Breast epithelium (tissue), 4 donors: Measurements from ENCODE around the gene ZNF146. TPM values are rescaled to one million over a fixed set of nuclear protein-coding genes. Genes with fewer than 3 reads are reported as not detected.
"Not testable (repeated sequence)": the region's sequence is repeated elsewhere in the genome, so short reads cannot be mapped to it uniquely, and the experiment has no call there.

ENCODE experiments used
- DNase-seq, 2 donors: peaks; one replicate each; pipeline ENCODE4 v3.0.0-alpha.2; 2019; ENCODE audit warnings: low spot score in 2 of 2
- H3K27ac ChIP-seq, 2 donors: fragments of 200-600 bp; sonication (generic) in 1 of 2; one replicate each; pipeline ENCODE4 v1.5.1; 2016 to 2019; ENCODE audit warnings: mild to moderate bottlenecking in 1 of 2
- H3K27me3 ChIP-seq, 2 donors: fragments of 200-600 bp; sonication (generic) in 1 of 2; one replicate each; pipeline versions ENCODE4 v1.5.1 to v1.6.0; 2017 to 2019; ENCODE audit warnings: control low read depth in 1 of 2, mild to moderate bottlenecking in 1 of 2
- H3K36me3 ChIP-seq: fragments of 200-600 bp; one replicate; pipeline ENCODE4 v1.5.1; 2019
- H3K4me1 ChIP-seq, 2 donors: fragments of 200-600 bp; sonication (generic); one replicate each; pipeline ENCODE4 v1.5.1; 2016 to 2019; ENCODE audit warnings: control low read depth in 1 of 2
- H3K4me3 ChIP-seq, 3 donors: fragments of 200-600 bp; sonication (generic); 1 replicate in 2 of 3; 2 replicates in 1 of 3; pipeline ENCODE4 v1.5.1; 2016 to 2019; ENCODE audit warnings: mild to moderate bottlenecking in 3 of 3, moderate library complexity in 2 of 3
- H3K9me3 ChIP-seq, 2 donors: fragments of 200-600 bp; sonication (generic) in 1 of 2; one replicate each; pipeline ENCODE4 v1.5.1; 2016 to 2019; ENCODE audit warnings: control low read depth in 1 of 2
- CTCF ChIP-seq, 3 donors: fragments of 450-650 bp; IDR thresholded peaks; one replicate each; pipeline ENCODE4 v1.5.1; 2016 to 2017; ENCODE audit warnings: antibody characterized with exemption in 3 of 3, mild to moderate bottlenecking in 3 of 3, moderate library complexity in 3 of 3
- POLR2A ChIP-seq: fragments of 450-650 bp; IDR thresholded peaks from one replicate; pipeline ENCODE4 v1.6.1; 2016; ENCODE audit warnings: antibody characterized with exemption, mild to moderate bottlenecking, moderate library complexity
- POLR2AphosphoS5 ChIP-seq, 3 donors: sonication (generic); formaldehyde crosslinking; IDR thresholded peaks; one replicate each; pipeline ENCODE4 v1.6.1; 2017; ENCODE audit warnings: antibody characterized with exemption in 3 of 3
- intact Hi-C: fragments of 100-400 bp; cut with DNase I; formaldehyde crosslinking; loops from one replicate; pipeline ENCODE4 v1.15.1; 2023; ENCODE audit warnings: low total_unique reads
- total RNA-seq, 3 donors: library from RNA; depleted of rRNA; stranded (reverse); fragments of >200 nt; gene quantifications; one replicate each; pipeline ENCODE4 v1.1.0, GENCODE V29; 2016

ZNF146 gene
- total RNA-seq, 3 donors from 2014 or later: 55.5 to 109 (median 78.7) TPM

GRCh38 chr19:36266375-36266961 is 51.6 kb downstream of the ZNF146 start:
- Histone ChIP-seq H3K4me3 (peak overlapping the region in 2 of 3 donors; percentile 18), H3K9me3 (peaks cover 5 to 30% of the 10 kb centered on the region in 2 donors), H3K27ac (no peak overlapping the region), H3K27me3 (no peaks in the 10 kb centered on the region), H3K36me3 (no peaks in the 10 kb centered on the region), H3K4me1 (no peaks in the 10 kb centered on the region)
- TF ChIP-seq POLR2A: no peak
- no peak for TF ChIP-seq CTCF (IDR thresholded peaks at IDR 0.05)
- TF ChIP-seq POLR2AphosphoS5 (IDR thresholded peaks at IDR 0.05): no peak
- DNase-seq: no peak
- intact Hi-C loops: no loop called here

GRCh38 chr19:36267061-36267845 is 52.3 kb downstream of the ZNF146 start:
- Histone ChIP-seq H3K4me3 (no peak overlapping the region), H3K4me1 (no peaks in the 10 kb centered on the region), H3K27me3 (no peaks in the 10 kb centered on the region), H3K9me3 (peaks cover 5 to 30% of the 10 kb centered on the region in 2 donors), H3K36me3 (no peaks in the 10 kb centered on the region), H3K27ac (no peak overlapping the region)
- TF ChIP-seq POLR2AphosphoS5 (IDR thresholded peaks at IDR 0.05) (no peak), POLR2A (no peak), CTCF (IDR thresholded peaks at IDR 0.05) (no peak)
- no peak for DNase-seq
- intact Hi-C loops: no loop called here

- H3K4me1 ChIP-seq, H3K4me3 ChIP-seq, H3K36me3 ChIP-seq, H3K27ac ChIP-seq, H3K27me3 ChIP-seq, DNase-seq, intact Hi-C loops: not testable (repeated sequence)
- H3K9me3 ChIP-seq: peaks cover 5 to 30% of the 10 kb centered on the region in 2 donors
These were observed 53.2 kb downstream of the ZNF146 start for GRCh38 chr19:36268081-36268480.

GRCh38 chr19:36268591-36268990 is 53.7 kb downstream of the ZNF146 start:
- DNase-seq, intact Hi-C loops: not testable (repeated sequence)

GRCh38 chr19:36269295-36269694 is 54.4 kb downstream of the ZNF146 start:
- H3K27ac ChIP-seq, H3K36me3 ChIP-seq, H3K4me1 ChIP-seq, intact Hi-C loops, DNase-seq, H3K27me3 ChIP-seq: not testable (repeated sequence)
- Histone ChIP-seq H3K4me3 (peak overlapping the region in 1 of 3 donors; percentile 28), H3K9me3 (peaks cover 5 to 30% of the 10 kb centered on the region in 2 donors)

More at GRCh38 chr19:36268591-36268990, 53.7 kb downstream of the ZNF146 start:
- peak overlapping the region in 2 of 3 donors; percentile 25 to 34 for H3K4me3 ChIP-seq
- peaks cover 5 to 30% of the 10 kb centered on the region in 2 donors for H3K9me3 ChIP-seq
- not testable (repeated sequence) for H3K27ac ChIP-seq, H3K27me3 ChIP-seq, H3K4me1 ChIP-seq, H3K36me3 ChIP-seq

Other genes with a start within 250 kb of the ZNF146 start
- gene SDHAF1, start 219.9 kb upstream of the ZNF146 start, total RNA-seq: 10 to 100 TPM; 47.5 to 58.8 (median 48.8) TPM
- 10 to 100 TPM in 1 of 3 donors, 1 to 10 TPM in 1, under 1 TPM in 1; 0.16 to 15.5 (median 9.5) TPM for gene SYNE4, start 206.3 kb upstream of the ZNF146 start, total RNA-seq
- gene ALKBH6, start 200.9 kb upstream of the ZNF146 start, total RNA-seq: 10 to 100 TPM; 18.0 to 23.0 (median 20.3) TPM
- gene CLIP3, start 182.2 kb upstream of the ZNF146 start, total RNA-seq: 10 to 100 TPM in 1 of 3 donors, 1 to 10 TPM in 2; 7.5 to 13.4 (median 7.6) TPM
- gene THAP8, start 160.8 kb upstream of the ZNF146 start, total RNA-seq: 10 to 100 TPM in 2 of 3 donors, 1 to 10 TPM in 1; 8.6 to 11.0 (median 10.2) TPM
- gene WDR62, start 160.2 kb upstream of the ZNF146 start, total RNA-seq: under 1 TPM; 0.59 to 0.98 (median 0.80) TPM
- not detected for gene OVOL3, start 104.0 kb upstream of the ZNF146 start, total RNA-seq
- gene POLR2I, start 100.2 kb upstream of the ZNF146 start, total RNA-seq: 10 to 100 TPM; 44.2 to 68.2 (median 58.2) TPM
- gene TBCB, start 99.6 kb upstream of the ZNF146 start, total RNA-seq: 100 to 1,000 TPM; 106 to 146 (median 124) TPM
- 100 to 1,000 TPM; 144 to 286 (median 200) TPM for gene CAPNS1, start 75.0 kb upstream of the ZNF146 start, total RNA-seq
- gene COX7A1, start 62.7 kb upstream of the ZNF146 start, total RNA-seq: 10 to 100 TPM; 20.8 to 69.3 (median 29.5) TPM
- 1 to 10 TPM; 4.3 to 7.8 (median 7.2) TPM for gene ZNF565, start 441 bp upstream of the ZNF146 start, total RNA-seq
- gene ZFP14, start 164.1 kb downstream of the ZNF146 start, total RNA-seq: 10 to 100 TPM in 1 of 3 donors, 1 to 10 TPM in 2; 5.3 to 13.3 (median 8.5) TPM
- 10 to 100 TPM in 1 of 3 donors, 1 to 10 TPM in 2; 3.4 to 13.6 (median 9.5) TPM for gene ZFP82, start 203.5 kb downstream of the ZNF146 start, total RNA-seq